ENCODE measurements around the gene PRKACA.

Gene PRKACA

DNA sequence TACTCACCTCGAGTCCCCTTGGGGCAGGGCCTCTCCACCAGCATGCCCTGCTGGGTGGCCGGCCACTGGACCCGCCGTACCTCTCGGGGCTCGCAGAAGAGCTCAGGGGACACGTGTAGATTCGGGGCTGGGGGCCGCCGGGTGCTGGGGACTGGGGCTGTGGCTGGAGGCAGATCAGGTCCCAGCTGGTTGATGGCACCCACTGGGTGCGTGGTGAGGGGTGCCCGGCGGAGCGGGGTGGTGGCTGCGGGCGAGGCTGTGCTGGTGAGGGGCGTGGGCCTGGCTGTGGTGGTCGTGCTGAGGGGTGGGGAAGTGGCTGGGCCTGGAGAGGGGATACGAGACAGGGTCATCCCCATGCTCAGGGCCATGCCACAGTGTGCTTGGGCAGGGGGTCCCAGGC, 43.7 kb upstream of the PRKACA start:
- no peaks in the 10 kb centered on the region for H3K79me2 ChIP-seq (ENCODE audit: control insufficient read depth, low read length)
- no peak overlapping the region for H3K27ac ChIP-seq (ENCODE audit: low read depth, low read length)
- peaks cover 13% of the 10 kb centered on the region for H3K27me3 ChIP-seq (ENCODE audit: control insufficient read depth, low read length)
- no peaks in the 10 kb centered on the region for H3F3A ChIP-seq (ENCODE audit: control insufficient read depth, insufficient read depth)
- TF ChIP-seq, protein P1, sequence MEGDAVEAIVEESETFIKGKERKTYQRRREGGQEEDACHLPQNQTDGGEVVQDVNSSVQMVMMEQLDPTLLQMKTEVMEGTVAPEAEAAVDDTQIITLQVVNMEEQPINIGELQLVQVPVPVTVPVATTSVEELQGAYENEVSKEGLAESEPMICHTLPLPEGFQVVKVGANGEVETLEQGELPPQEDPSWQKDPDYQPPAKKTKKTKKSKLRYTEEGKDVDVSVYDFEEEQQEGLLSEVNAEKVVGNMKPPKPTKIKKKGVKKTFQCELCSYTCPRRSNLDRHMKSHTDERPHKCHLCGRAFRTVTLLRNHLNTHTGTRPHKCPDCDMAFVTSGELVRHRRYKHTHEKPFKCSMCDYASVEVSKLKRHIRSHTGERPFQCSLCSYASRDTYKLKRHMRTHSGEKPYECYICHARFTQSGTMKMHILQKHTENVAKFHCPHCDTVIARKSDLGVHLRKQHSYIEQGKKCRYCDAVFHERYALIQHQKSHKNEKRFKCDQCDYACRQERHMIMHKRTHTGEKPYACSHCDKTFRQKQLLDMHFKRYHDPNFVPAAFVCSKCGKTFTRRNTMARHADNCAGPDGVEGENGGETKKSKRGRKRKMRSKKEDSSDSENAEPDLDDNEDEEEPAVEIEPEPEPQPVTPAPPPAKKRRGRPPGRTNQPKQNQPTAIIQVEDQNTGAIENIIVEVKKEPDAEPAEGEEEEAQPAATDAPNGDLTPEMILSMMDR (IDR thresholded peaks at IDR 0.05; ENCODE audit: low read depth, low read length, poor library complexity, severe bottlenecking), result no peak
- no peak for TF ChIP-seq EZH2phosphoT487 (IDR thresholded peaks at IDR 0.05; ENCODE audit: borderline replicate concordance, low read length)
- H3K4me1 ChIP-seq (ENCODE audit: control insufficient read depth, low read length), result no peaks in the 10 kb centered on the region
- H3K4me2 ChIP-seq (ENCODE audit: low read length), result no peak overlapping the region
- no peaks in the 10 kb centered on the region for H4K20me1 ChIP-seq (ENCODE audit: control insufficient read depth, insufficient read depth, low read depth, low read length)
- no peaks in the 10 kb centered on the region for H3K36me3 ChIP-seq (ENCODE audit: control insufficient read depth, low read length)
- no peaks in the 10 kb centered on the region for H3K9me3 ChIP-seq (ENCODE audit: control insufficient read depth, insufficient read depth, low read length)
- no peaks in the 10 kb centered on the region for H3K9me2 ChIP-seq (replicated peaks; ENCODE audit: control insufficient read depth, low read length)
- no peak overlapping the region for H3K4me3 ChIP-seq (ENCODE audit: low read length)

DNA sequence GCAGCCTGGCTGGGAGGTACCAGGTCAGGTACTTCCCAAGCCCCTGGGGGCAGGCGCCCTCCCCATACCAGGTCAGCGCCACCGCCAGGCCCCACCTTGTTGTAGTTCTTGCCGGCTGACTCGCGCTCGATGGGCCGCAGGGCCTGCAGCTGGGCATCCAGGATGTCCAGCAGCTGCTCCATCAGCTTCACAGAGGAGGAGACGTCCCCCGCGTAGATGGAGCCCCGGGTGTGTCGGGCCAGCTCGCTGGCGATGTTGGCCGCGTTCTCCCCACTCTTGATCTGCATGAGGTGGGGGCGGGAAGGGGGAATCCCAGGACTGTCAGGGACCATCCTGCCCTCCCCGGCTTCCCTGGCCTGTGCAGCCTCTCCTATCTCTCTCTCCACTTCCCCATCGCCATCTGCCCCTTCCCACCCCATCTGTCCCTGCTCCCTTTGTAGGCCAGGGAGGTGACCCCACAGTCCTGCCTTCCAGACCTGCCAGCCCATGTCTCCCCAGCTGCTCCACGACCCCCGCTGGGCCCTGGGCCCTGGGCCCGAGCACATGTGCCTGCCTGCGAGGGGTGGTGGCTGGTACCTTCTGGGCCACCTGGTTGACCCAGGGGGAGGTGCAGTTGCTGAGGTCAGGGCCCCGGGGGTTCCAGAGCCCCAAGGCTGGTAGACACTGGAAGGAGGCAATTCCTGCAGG, 42.6 kb upstream of the PRKACA start:
- Histone ChIP-seq H3K36me3 (ENCODE audit: control insufficient read depth, low read length) (no peaks in the 10 kb centered on the region), H3K27me3 (ENCODE audit: control insufficient read depth, low read length) (peaks cover 3% of the 10 kb centered on the region; the same call in 1 of the 2 replicates), H3K9me3 (ENCODE audit: control insufficient read depth, insufficient read depth, low read length) (no peaks in the 10 kb centered on the region), H3K4me3 (ENCODE audit: low read length) (no peak overlapping the region), H3K4me2 (ENCODE audit: low read length) (no peak overlapping the region), H3K27ac (ENCODE audit: low read depth, low read length) (no peak overlapping the region), H3K9me2 (replicated peaks; ENCODE audit: control insufficient read depth, low read length) (no peaks in the 10 kb centered on the region), H4K20me1 (ENCODE audit: control insufficient read depth, insufficient read depth, low read depth, low read length) (no peaks in the 10 kb centered on the region), H3F3A (ENCODE audit: control insufficient read depth, insufficient read depth) (no peaks in the 10 kb centered on the region), H3K4me1 (ENCODE audit: control insufficient read depth, low read length) (no peaks in the 10 kb centered on the region), H3K79me2 (ENCODE audit: control insufficient read depth, low read length) (no peaks in the 10 kb centered on the region)
- TF ChIP-seq, protein P1 (IDR thresholded peaks at IDR 0.05; ENCODE audit: low read depth, low read length, poor library complexity, severe bottlenecking), result no peak
- TF ChIP-seq EZH2phosphoT487 (IDR thresholded peaks at IDR 0.05; ENCODE audit: borderline replicate concordance, low read length), result no peak

DNA sequence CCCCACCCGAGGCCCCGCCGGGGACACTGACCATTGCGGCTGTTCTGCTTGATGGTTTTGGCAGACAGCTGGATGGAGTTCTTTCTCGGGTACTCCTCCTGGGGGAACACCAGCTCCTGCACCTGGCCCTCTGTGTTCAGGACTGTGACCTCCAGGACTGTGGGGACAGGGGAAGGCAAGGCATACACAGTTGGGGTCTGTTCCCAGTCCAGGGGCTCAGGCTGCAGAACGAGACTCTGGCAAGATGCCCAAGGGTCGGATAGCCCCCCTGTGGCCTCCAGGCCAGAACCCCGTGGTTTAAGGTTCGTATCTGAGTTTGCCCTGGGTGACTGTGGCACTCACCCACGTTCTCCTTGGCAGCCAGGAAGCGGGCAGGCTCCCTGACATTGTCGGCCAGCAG, 41.5 kb upstream of the PRKACA start:
- Histone ChIP-seq H3F3A (ENCODE audit: control insufficient read depth, insufficient read depth) (no peaks in the 10 kb centered on the region), H3K27me3 (ENCODE audit: control insufficient read depth, low read length) (no peaks in the 10 kb centered on the region), H3K27ac (ENCODE audit: low read depth, low read length) (no peak overlapping the region), H3K4me2 (ENCODE audit: low read length) (no peak overlapping the region), H3K4me1 (ENCODE audit: control insufficient read depth, low read length) (no peaks in the 10 kb centered on the region), H3K79me2 (ENCODE audit: control insufficient read depth, low read length) (no peaks in the 10 kb centered on the region), H4K20me1 (ENCODE audit: control insufficient read depth, insufficient read depth, low read depth, low read length) (no peaks in the 10 kb centered on the region), H3K9me3 (ENCODE audit: control insufficient read depth, insufficient read depth, low read length) (no peaks in the 10 kb centered on the region), H3K36me3 (ENCODE audit: control insufficient read depth, low read length) (no peaks in the 10 kb centered on the region), H3K4me3 (ENCODE audit: low read length) (no peak overlapping the region), H3K9me2 (replicated peaks; ENCODE audit: control insufficient read depth, low read length) (no peaks in the 10 kb centered on the region)
- TF ChIP-seq EZH2phosphoT487 (IDR thresholded peaks at IDR 0.05; ENCODE audit: borderline replicate concordance, low read length), result no peak
- TF ChIP-seq, protein P1 (IDR thresholded peaks at IDR 0.05; ENCODE audit: low read depth, low read length, poor library complexity, severe bottlenecking), result no peak
